ENCODE measurements around the gene ZNF441.

The ZNF441 gene

DNA sequence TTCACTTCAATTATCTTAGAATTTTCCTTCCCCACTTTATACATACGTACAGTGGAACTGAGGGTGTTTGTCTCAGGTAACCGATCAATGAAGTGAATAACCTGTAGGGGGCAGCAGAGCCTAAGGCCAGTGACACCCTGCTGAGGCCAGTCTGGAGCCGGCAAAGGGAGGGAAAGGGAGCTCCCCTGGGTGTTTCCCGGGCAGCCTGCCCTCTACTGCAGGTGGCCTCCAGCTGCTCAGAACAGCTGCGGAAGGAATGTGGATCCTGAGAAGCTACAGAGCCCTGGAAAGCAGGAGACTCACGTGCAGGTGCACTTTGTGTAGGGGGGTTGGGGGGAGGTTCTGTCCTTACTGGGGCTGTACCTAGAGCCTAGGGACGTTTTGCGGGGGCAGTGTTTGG lies 30.7 kb downstream of the ZNF441 start (continued):
- TF ChIP-seq ZNF473 (tag by site-specific recombination; IDR thresholded peaks at IDR 0.05) (no peak), ZXDB (tag by site-specific recombination; IDR thresholded peaks at IDR 0.05) (0 out of 2 replicates have a peak, but pooled peaks have one; percentile 16), ATF2 (tag by site-specific recombination; IDR thresholded peaks at IDR 0.05; ENCODE audit: low read depth) (no peak), MEIS1 (CRISPR knock-in tag; IDR thresholded peaks at IDR 0.05; ENCODE audit: borderline replicate concordance) (no peak), SETDB1 (IDR thresholded peaks at IDR 0.05; ENCODE audit: insufficient read length, low read length) (no peak), ZNF404 (tag by site-specific recombination; IDR thresholded peaks at IDR 0.05) (no peak), ZNF654 (tag by site-specific recombination; IDR thresholded peaks at IDR 0.05; ENCODE audit: low read depth) (peak; percentile 68), ZNF510 (tag by site-specific recombination; IDR thresholded peaks at IDR 0.05; ENCODE audit: insufficient replicate concordance) (no peak), ZNF580 (tag by site-specific recombination; IDR thresholded peaks at IDR 0.05) (no peak), KLF16 (tag by site-specific recombination; IDR thresholded peaks at IDR 0.05) (no peak), FEZF1 (tag by site-specific recombination; IDR thresholded peaks at IDR 0.05) (no peak), ZNF830 (tag by site-specific recombination; IDR thresholded peaks at IDR 0.05; ENCODE audit: low read depth) (no peak), GLIS2 (tag by site-specific recombination; IDR thresholded peaks at IDR 0.05) (no peak), ZNF394 (tag by site-specific recombination; IDR thresholded peaks at IDR 0.05; ENCODE audit: borderline replicate concordance) (0 out of 2 replicates have a peak, but pooled peaks have one; percentile 11), HOXD13 (CRISPR knock-in tag; IDR thresholded peaks at IDR 0.05; ENCODE audit: borderline replicate concordance) (no peak), MYNN (tag by site-specific recombination; IDR thresholded peaks at IDR 0.05; ENCODE audit: borderline replicate concordance) (no peak), GLI4 (tag by site-specific recombination; IDR thresholded peaks at IDR 0.05) (no peak), ZBTB7A (tag by site-specific recombination; IDR thresholded peaks at IDR 0.05; ENCODE audit: low read depth) (no peak), ZNF677 (tag by site-specific recombination; IDR thresholded peaks at IDR 0.05) (no peak), ZNF596 (tag by site-specific recombination; IDR thresholded peaks at IDR 0.05) (no peak), PRDM6 (tag by site-specific recombination; IDR thresholded peaks at IDR 0.05) (no peak), ZNF707 (tag by site-specific recombination; IDR thresholded peaks at IDR 0.05) (no peak), TCF7L2 (IDR thresholded peaks at IDR 0.05; ENCODE audit: borderline replicate concordance, low read depth, low read length) (no peak), KLF7 (tag by site-specific recombination; IDR thresholded peaks at IDR 0.05; ENCODE audit: borderline replicate concordance) (no peak), ZSCAN23 (tag by site-specific recombination; IDR thresholded peaks at IDR 0.05) (no peak)
- TF ChIP-seq, protein P1, sequence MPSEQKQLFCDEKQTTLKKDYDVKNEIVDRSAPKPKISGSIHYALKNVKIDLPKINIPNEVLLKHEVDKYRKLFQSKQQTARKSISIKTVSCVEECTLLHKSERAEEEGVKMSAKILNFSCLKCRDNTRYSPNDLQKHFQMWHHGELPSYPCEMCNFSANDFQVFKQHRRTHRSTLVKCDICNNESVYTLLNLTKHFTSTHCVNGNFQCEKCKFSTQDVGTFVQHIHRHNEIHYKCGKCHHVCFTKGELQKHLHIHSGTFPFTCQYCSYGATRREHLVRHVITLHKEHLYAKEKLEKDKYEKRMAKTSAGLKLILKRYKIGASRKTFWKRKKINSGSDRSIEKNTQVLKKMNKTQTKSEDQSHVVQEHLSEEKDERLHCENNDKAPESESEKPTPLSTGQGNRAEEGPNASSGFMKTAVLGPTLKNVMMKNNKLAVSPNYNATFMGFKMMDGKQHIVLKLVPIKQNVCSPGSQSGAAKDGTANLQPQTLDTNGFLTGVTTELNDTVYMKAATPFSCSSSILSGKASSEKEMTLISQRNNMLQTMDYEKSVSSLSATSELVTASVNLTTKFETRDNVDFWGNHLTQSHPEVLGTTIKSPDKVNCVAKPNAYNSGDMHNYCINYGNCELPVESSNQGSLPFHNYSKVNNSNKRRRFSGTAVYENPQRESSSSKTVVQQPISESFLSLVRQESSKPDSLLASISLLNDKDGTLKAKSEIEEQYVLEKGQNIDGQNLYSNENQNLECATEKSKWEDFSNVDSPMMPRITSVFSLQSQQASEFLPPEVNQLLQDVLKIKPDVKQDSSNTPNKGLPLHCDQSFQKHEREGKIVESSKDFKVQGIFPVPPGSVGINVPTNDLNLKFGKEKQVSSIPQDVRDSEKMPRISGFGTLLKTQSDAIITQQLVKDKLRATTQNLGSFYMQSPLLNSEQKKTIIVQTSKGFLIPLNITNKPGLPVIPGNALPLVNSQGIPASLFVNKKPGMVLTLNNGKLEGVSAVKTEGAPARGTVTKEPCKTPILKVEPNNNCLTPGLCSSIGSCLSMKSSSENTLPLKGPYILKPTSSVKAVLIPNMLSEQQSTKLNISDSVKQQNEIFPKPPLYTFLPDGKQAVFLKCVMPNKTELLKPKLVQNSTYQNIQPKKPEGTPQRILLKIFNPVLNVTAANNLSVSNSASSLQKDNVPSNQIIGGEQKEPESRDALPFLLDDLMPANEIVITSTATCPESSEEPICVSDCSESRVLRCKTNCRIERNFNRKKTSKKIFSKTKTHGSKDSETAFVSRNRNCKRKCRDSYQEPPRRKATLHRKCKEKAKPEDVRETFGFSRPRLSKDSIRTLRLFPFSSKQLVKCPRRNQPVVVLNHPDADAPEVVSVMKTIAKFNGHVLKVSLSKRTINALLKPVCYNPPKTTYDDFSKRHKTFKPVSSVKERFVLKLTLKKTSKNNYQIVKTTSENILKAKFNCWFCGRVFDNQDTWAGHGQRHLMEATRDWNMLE (tag by site-specific recombination; conservative IDR thresholded peaks at IDR 0.05; ENCODE audit: low read depth), result no peak
- TF ChIP-seq, protein P2, sequence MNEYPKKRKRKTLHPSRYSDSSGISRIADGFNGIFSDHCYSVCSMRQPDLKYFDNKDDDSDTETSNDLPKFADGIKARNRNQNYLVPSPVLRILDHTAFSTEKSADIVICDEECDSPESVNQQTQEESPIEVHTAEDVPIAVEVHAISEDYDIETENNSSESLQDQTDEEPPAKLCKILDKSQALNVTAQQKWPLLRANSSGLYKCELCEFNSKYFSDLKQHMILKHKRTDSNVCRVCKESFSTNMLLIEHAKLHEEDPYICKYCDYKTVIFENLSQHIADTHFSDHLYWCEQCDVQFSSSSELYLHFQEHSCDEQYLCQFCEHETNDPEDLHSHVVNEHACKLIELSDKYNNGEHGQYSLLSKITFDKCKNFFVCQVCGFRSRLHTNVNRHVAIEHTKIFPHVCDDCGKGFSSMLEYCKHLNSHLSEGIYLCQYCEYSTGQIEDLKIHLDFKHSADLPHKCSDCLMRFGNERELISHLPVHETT (tag by site-specific recombination; IDR thresholded peaks at IDR 0.05), result no peak
- TF ChIP-seq, protein P3, sequence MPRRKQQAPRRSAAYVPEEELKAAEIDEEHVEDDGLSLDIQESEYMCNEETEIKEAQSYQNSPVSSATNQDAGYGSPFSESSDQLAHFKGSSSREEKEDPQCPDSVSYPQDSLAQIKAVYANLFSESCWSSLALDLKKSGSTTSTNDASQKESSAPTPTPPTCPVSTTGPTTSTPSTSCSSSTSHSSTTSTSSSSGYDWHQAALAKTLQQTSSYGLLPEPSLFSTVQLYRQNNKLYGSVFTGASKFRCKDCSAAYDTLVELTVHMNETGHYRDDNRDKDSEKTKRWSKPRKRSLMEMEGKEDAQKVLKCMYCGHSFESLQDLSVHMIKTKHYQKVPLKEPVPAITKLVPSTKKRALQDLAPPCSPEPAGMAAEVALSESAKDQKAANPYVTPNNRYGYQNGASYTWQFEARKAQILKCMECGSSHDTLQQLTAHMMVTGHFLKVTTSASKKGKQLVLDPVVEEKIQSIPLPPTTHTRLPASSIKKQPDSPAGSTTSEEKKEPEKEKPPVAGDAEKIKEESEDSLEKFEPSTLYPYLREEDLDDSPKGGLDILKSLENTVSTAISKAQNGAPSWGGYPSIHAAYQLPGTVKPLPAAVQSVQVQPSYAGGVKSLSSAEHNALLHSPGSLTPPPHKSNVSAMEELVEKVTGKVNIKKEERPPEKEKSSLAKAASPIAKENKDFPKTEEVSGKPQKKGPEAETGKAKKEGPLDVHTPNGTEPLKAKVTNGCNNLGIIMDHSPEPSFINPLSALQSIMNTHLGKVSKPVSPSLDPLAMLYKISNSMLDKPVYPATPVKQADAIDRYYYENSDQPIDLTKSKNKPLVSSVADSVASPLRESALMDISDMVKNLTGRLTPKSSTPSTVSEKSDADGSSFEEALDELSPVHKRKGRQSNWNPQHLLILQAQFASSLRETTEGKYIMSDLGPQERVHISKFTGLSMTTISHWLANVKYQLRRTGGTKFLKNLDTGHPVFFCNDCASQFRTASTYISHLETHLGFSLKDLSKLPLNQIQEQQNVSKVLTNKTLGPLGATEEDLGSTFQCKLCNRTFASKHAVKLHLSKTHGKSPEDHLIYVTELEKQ (tag by site-specific recombination; IDR thresholded peaks at IDR 0.05; ENCODE audit: borderline replicate concordance), result no peak

Data from HEK293 (cell line).